KG1 (cell line): Measurements from ENCODE around the gene ASB13.
"Not testable (repeated sequence)": the region's sequence is repeated elsewhere in the genome, so short reads cannot be mapped to it uniquely, and the experiment has no call there.

Source experiments
- DNase-seq: peaks from one replicate; lab custom pipeline; 2025; lab: John Stamatoyannopoulos, UW

Gene ASB13

DNA sequence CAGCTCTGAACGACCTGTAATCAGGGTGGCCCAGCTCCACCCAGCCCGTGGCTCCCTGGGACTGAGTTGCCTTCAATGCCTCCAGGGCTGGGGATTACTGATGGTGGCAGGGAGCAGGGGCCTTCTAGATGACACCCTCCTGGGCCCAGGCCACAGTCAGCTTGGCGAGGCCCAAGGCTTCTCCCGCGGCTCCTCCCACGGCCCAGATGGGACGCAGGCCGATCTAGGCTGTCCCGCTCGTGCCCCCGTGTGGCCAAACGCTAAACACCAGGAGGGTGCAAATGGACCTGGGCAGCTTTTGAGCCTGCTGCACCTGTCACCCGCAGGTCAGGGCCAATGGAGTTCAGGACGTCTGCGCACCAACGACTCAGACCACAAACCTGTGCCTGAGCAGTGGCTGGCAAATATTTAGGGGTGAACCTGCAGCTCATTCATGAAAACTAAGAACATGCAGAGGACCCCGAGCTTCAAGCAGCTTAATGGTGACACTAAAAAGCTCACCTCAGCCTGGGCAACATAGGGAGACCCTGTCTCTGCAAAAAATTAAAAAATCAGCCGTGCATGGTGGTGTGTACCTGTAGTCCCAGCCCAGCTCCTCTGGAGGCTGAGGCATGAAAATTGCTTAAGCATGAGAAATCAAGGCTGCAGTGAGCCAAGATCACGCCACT is 43.2 kb downstream of the ASB13 start:
- peak; percentile 57 for DNase-seq

GRCh38 chr10:5622186-5622960 is 44.0 kb downstream of the ASB13 start:
- no peak for DNase-seq

GRCh38 chr10:5621371-5621770 is 45.0 kb downstream of the ASB13 start:
- DNase-seq = not testable (repeated sequence)

DNA sequence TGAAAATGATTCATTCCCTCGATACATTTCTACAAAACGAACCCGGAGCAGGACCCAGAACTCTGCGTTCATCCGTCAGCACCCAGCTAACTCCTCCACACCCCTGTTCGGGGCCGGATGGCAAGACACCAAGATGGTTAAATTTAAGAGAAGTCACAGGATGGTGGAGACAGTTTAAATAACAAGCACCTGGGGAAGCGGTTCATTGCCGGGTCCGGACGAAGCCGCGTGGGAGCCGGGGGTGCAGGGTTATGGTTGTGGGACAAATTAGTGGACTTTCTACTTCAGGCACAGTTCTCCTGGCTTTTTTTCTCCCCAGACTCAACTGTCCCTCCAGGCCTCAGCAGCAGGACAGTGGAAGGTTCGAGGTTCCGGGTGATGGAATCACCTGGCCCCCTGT is 45.4 kb downstream of the ASB13 start:
- DNase-seq = no peak

DNA sequence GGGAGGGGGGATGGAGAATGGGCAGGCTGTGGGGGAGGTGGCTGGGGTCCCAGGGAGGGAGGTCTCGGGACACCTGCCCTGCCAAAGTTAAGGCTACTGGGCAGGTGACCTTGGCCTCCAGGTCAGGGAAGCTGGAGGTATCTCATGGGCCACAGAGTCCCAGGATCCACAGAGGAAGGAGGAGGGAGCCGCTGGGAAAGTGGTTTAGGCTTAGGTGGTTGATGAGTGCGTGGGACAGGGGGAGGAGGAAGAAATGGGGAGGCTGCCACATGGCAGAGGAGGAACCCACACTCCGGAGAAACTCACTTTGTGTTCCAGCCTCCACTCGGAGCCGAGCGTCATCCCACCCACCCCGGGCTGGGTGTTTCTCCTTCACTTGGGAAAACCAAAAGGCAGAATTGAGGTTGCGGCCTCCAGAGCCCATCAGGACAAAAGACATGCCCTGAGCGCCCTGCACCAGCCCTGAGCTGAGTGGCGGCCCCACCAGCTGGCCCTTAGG is 46.1 kb downstream of the ASB13 start:
- DNase-seq = no peak

DNA sequence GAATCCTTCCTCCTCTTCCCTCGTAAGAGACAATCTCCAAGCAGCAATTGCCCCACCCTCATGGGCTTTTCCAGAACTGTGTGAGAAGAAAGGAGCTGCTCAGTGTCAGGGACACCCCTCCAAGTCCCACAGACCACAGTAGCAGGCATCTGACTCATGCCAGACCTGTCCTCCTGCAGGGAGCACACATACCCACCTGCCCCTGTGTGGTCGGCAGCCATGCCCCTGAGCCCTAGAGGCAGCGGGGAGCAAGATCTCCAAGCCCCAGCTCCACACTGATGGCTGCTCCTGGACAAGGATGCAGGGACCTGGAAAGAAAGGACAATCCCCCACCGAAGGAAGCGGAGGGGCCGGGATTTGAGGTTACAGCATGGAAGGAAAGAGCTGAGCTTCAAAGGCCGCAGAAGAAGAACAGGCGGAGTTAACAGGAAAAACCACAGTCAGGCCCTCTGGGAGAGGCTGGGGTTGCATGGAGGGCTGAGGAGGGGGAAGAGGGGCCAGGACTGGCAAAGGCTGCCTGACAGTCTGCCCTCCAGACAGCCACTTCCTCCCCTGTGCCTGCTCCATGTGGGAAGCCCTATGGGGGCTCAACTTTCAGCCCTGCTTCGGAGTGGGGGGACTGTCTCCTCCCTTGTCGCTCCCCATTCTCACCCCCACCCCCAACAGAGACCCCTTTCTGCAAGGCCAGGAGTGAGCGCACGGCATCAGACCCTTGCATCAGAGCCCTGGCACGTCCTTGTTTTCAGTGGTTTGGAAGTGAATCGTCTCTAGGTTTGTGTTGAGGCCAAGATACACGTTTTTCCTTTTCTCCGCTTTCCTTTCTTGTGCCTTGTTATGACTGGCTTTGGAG is 46.8 kb downstream of the ASB13 start:
- no peak for DNase-seq

DNA sequence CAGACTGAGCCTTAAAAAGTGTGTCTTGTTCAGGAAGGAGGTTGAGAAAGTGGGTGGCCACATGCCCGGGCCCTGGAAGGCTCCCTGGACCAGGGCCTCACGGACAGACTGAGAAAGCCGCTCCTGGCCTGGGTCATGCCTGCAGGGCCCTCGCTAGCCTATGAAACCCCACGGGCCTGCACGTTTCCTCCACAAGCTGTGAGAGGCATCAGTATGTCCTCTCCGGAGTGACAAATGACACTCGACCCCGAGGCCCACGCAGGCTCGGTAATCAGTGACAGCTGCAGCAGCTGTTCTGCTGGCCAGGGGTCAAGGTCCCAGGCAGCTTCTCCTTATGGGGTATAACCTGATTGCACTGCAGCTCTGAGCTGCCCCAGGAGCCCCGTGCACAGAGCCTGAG is 47.6 kb downstream of the ASB13 start:
- no peak for DNase-seq

GRCh38 chr10:5618042-5618441 is 48.4 kb downstream of the ASB13 start:
- no peak for DNase-seq

- DNase-seq = no peak
Measured at GRCh38 chr10:5617521-5617920, 48.9 kb downstream of the ASB13 start.

DNA sequence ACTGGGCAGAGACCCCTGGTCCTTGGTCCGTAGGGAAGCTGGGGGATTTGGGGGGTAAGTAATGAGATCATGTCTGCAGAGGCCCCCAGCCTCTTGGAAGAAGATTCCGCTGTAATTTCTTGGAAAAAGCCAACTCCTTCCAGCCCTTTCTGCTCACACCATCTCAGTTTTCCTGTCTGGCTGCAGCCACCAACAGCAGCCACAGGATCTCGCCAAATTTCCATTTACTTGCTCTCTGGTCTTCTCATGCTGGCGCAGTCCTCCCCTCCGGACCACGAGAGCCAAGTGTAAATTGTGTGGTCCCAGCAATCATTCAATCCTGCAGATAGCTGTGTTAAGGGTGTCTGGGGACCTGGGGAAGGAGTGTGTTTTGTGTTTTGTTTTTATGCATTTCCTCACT is 49.6 kb downstream of the ASB13 start:
- no peak for DNase-seq

GRCh38 chr10:5616046-5616445 is 50.3 kb downstream of the ASB13 start:
- DNase-seq = no peak

DNA sequence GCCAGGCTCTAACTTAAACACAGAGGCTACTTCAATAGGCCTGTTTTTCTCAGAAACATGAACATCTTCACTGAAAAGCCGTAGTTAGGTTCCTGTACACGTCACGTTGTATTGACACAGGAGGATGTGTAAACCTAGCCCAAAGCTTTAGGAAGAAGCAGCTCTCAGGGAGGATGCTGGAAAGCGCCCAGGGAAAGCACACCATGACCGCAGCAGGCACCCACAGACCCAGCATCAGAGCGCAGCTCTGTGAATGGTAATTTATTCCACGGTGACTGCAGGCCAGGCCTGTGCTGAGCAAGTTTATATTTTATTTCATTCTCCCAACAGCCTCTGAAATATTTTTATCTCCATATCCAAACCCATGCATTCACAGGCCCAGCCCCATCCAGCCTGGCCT is 51.1 kb downstream of the ASB13 start:
- no peak for DNase-seq

GRCh38 chr10:5614155-5614721 is 52.2 kb downstream of the ASB13 start:
- DNase-seq = no peak

- DNase-seq = no peak
Measured at GRCh38 chr10:5613481-5614154, 52.8 kb downstream of the ASB13 start.

GRCh38 chr10:5611899-5612680 is 54.3 kb downstream of the ASB13 start:
- no peak for DNase-seq

- no peak for DNase-seq
Measured at GRCh38 chr10:5609952-5610616, 56.3 kb downstream of the ASB13 start.

DNA sequence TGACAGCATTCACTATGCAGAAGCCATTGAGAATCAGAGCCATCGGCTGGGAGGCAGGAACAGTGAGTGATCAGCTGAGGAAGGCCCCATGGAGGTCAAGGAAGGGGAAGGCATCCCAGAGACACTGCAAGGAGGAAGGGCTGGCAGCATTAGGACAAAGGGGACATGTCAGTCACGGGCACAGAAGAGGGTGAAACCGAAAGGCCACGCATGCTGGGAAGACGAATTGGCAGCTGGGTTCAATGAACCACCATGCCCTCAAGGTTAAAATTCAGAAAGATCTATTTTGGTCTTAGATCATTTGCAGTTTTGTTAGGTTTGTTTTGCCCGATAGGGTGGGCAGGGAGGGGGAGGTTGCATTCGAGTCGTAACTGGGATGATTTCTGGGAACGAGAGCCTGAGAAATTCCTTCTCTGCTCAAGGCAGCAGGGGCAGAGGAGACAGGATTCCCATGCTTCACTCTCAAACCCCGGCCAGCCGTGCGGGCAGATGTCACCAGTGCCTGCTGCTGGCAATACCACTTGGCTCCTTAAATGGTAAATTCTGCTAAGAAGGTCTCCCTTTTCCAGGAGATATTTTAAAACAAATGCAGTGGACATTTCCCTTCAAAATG is 57.7 kb downstream of the ASB13 start:
- no peak for DNase-seq

DNA sequence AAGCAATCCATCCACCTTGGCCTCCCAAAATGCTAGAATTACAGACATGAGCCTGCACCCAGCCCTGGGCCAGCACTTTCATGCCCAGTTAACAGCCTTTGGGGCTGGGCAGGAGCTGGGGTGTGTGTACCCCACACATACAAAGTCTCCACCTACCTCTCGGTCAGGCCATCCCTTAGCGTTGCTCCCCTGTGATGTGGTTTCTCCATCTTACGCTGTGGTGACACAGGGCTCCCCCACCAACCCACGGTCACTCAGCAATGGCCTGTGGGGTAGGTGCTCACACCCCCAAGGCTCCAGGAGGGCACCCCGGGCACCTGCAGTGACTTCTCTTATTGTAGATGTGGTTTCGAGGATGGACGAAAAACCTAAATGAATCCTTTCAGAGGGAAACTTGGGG is 58.8 kb downstream of the ASB13 start:
- DNase-seq = no peak

DNA sequence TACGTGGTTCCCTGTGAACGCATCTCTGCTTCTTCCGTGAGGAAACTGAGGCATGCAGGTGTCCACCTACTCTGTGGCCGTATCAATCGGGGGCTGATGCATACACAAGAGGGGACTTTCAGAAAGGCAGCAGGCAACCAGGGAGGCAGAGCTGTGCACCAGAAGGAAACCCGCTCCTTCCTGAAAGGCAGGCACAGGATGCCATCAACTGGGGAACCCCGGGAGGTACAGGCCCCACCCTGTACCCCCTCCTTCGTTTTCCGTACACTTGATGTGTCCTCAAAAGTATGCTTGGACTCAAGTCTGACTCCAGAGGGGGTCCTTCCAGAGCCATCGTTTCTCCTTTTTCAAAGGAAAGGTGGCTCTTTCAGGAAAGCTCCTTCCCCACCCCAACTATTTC is 59.5 kb downstream of the ASB13 start:
- no peak for DNase-seq

- no peak for DNase-seq
Measured at GRCh38 chr10:5606321-5606720, 60.1 kb downstream of the ASB13 start.
